PC-9 (cell line): ENCODE data around the gene BCAS3.

Experiments used
- EZH2 ChIP-seq: fragments of 200-600 bp; sonication (generic); IDR thresholded peaks from 2 replicates; pipeline ENCODE4 v1.8.0; 2017; ENCODE audit warnings: antibody characterized with exemption, low read depth
- TF ChIP-seq, protein P1 (sequence below): fragments of 200-600 bp; sonication (generic); conservative IDR thresholded peaks from 2 replicates; pipeline ENCODE4 v1.6.1; 2017; ENCODE audit warnings: mixed run types, antibody characterized with exemption, mild to moderate bottlenecking, moderate library complexity

DNA sequence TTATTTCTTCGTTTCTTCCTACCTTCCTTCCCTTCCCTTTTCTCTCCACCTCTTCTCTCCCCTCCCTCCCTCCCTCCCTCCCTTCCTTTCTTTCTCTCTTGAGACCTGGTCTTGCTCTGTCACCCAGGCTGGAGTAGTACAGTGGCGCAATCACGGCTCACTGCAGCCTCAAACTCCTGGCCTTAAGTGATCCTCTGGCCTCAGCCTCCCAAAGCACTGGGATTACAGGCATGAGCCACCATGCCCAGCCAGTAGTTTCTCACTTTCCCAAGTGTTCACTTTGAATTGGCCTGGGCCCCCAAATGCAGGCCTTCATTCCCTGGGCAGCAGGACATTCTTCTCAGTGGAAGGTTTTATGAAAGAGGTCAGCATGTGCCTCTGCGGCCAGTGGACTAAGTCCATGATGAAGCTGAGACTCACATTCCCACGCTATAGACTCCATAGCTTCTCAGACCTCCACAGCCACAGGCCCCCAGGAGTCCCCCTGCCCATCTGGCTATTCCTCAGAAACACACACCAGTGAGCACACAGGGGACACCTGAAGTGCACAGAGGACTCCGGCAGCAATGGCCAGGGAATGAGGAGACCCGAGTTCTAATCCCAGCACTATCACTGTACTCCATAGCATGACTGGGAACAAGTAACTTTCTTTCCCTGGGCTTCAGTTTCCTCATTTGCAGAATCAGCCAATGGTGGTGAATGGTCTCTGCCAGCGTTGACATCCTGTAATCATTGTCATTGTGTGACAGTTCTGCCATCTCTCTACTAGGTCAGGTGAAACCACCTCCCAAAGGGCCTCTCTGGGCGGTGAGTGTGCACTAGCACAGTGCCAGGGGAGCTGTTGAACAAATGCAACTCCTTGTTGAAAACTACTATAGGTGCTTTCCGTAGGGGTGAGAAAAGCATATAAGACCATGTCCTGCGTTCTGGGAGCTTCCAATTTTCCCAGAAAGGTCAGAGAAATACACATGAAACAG is 652.8 kb downstream of the BCAS3 start:
- TF ChIP-seq, protein P1, sequence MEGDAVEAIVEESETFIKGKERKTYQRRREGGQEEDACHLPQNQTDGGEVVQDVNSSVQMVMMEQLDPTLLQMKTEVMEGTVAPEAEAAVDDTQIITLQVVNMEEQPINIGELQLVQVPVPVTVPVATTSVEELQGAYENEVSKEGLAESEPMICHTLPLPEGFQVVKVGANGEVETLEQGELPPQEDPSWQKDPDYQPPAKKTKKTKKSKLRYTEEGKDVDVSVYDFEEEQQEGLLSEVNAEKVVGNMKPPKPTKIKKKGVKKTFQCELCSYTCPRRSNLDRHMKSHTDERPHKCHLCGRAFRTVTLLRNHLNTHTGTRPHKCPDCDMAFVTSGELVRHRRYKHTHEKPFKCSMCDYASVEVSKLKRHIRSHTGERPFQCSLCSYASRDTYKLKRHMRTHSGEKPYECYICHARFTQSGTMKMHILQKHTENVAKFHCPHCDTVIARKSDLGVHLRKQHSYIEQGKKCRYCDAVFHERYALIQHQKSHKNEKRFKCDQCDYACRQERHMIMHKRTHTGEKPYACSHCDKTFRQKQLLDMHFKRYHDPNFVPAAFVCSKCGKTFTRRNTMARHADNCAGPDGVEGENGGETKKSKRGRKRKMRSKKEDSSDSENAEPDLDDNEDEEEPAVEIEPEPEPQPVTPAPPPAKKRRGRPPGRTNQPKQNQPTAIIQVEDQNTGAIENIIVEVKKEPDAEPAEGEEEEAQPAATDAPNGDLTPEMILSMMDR: no peak
- TF ChIP-seq EZH2: no peak
